ENCODE measurements around the gene DDR1. TPM values are rescaled to one million over a fixed set of nuclear protein-coding genes. Genes with fewer than 3 reads are reported as not detected.

The DDR1 gene
- total RNA-seq, 1 donor from 2014 or later = 146 TPM

GRCh38 chr6:30939473-30939872 is 55.2 kb downstream of the DDR1 start:
- no peak for DNase-seq (ENCODE audit: extremely low spot score, unreplicated experiment)

GRCh38 chr6:30940361-30940986 is 56.2 kb downstream of the DDR1 start, which contains the start of gene MUCL3:
Gene MUCL3, plus strand, starts transcription at chr6:30940973. Its CDS starts 27 bp downstream, at chr6:30941000.
- H3K4me1 Mint-ChIP-seq (ENCODE audit: unreplicated experiment) = peaks cover 11% of the 10 kb centered on the region
- DNase-seq (ENCODE audit: extremely low spot score, unreplicated experiment) = no peak
- H3K9me3 Mint-ChIP-seq (ENCODE audit: unreplicated experiment) = no peaks in the 10 kb centered on the region
- no peak within 1 kb of the TSS for H3K4me3 Mint-ChIP-seq (ENCODE audit: unreplicated experiment)
- no peak within 1 kb of the TSS for H3K27ac Mint-ChIP-seq (ENCODE audit: unreplicated experiment)
- H3K27me3 Mint-ChIP-seq (ENCODE audit: unreplicated experiment) = peaks cover 2% of the 10 kb centered on the region
- no peaks in the 10 kb centered on the region for H3K36me3 Mint-ChIP-seq (ENCODE audit: unreplicated experiment)
- TF ChIP-seq CTCF (IDR thresholded peaks at IDR 0.05) = no peak

More at GRCh38 chr6:30939473-30939872, 55.2 kb downstream of the DDR1 start:
- no peak for TF ChIP-seq CTCF (IDR thresholded peaks at IDR 0.05)
- Mint-ChIP-seq H3K27me3 (ENCODE audit: unreplicated experiment) (peaks cover 2% of the 10 kb centered on the region), H3K27ac (ENCODE audit: unreplicated experiment) (no peak overlapping the region), H3K9me3 (ENCODE audit: unreplicated experiment) (no peaks in the 10 kb centered on the region), H3K4me1 (ENCODE audit: unreplicated experiment) (peaks cover 11% of the 10 kb centered on the region), H3K4me3 (ENCODE audit: unreplicated experiment) (no peak overlapping the region), H3K36me3 (ENCODE audit: unreplicated experiment) (no peaks in the 10 kb centered on the region)

- DNase-seq (ENCODE audit: extremely low spot score, unreplicated experiment) = no peak
- peaks cover 11% of the 10 kb centered on the region for H3K4me1 Mint-ChIP-seq (ENCODE audit: unreplicated experiment)
- peak; percentile 63 for TF ChIP-seq CTCF (IDR thresholded peaks at IDR 0.05)
- no peaks in the 10 kb centered on the region for H3K9me3 Mint-ChIP-seq (ENCODE audit: unreplicated experiment)
- peaks cover 5% of the 10 kb centered on the region for H3K27me3 Mint-ChIP-seq (ENCODE audit: unreplicated experiment)
- H3K36me3 Mint-ChIP-seq (ENCODE audit: unreplicated experiment) = no peaks in the 10 kb centered on the region
- H3K4me3 Mint-ChIP-seq (ENCODE audit: unreplicated experiment) = no peak overlapping the region
- H3K27ac Mint-ChIP-seq (ENCODE audit: unreplicated experiment) = no peak overlapping the region
Measured at GRCh38 chr6:30942338-30943060, 58.2 kb downstream of the DDR1 start.

GRCh38 chr6:30944051-30944450 is 59.7 kb downstream of the DDR1 start:
- peaks cover 20% of the 10 kb centered on the region for H3K27me3 Mint-ChIP-seq (ENCODE audit: unreplicated experiment)
- no peak for DNase-seq (ENCODE audit: extremely low spot score, unreplicated experiment)
- no peak for TF ChIP-seq CTCF (IDR thresholded peaks at IDR 0.05)

GRCh38 chr6:30945281-30945680 is 61.0 kb downstream of the DDR1 start:
- Mint-ChIP-seq H3K4me3 (ENCODE audit: unreplicated experiment) (no peak overlapping the region), H3K36me3 (ENCODE audit: unreplicated experiment) (no peaks in the 10 kb centered on the region), H3K27ac (ENCODE audit: unreplicated experiment) (no peak overlapping the region), H3K9me3 (ENCODE audit: unreplicated experiment) (no peaks in the 10 kb centered on the region), H3K4me1 (ENCODE audit: unreplicated experiment) (peaks cover 11% of the 10 kb centered on the region), H3K27me3 (ENCODE audit: unreplicated experiment) (peaks cover 31% of the 10 kb centered on the region)
- no peak for DNase-seq (ENCODE audit: extremely low spot score, unreplicated experiment)
- TF ChIP-seq CTCF (IDR thresholded peaks at IDR 0.05) = no peak

More at GRCh38 chr6:30944051-30944450, 59.7 kb downstream of the DDR1 start:
- Mint-ChIP-seq H3K4me3 (ENCODE audit: unreplicated experiment) (no peak overlapping the region), H3K4me1 (ENCODE audit: unreplicated experiment) (peaks cover 11% of the 10 kb centered on the region), H3K9me3 (ENCODE audit: unreplicated experiment) (no peaks in the 10 kb centered on the region), H3K27ac (ENCODE audit: unreplicated experiment) (no peak overlapping the region), H3K36me3 (ENCODE audit: unreplicated experiment) (no peaks in the 10 kb centered on the region)
